ENCODE results near the gene JUNB. TPM values are rescaled to one million over a fixed set of nuclear protein-coding genes. Genes with fewer than 3 reads are reported as not detected.

JUNB gene
- polyA plus RNA-seq (2012; ENCODE audit: missing spikeins): 11.9 TPM

GRCh38 chr19:12791345-12792050, at the start of gene JUNB:
JUNB (plus strand) TSS chr19:12791486; CDS start chr19:12791772, 286 bp downstream.
- TF ChIP-seq POLR2AphosphoS5 (IDR thresholded peaks at IDR 0.05; ENCODE audit: low read depth, low read length) (peak; percentile 100), POLR2A (IDR thresholded peaks at IDR 0.05; ENCODE audit: low read depth, low read length) (peak; percentile 100), TAF1 (IDR thresholded peaks at IDR 0.05; ENCODE audit: borderline replicate concordance, low read depth, low read length) (peak; percentile 98)
- FAIRE-seq: peak; percentile 89
- peak; percentile 82 for DNase-seq (ENCODE audit: insufficient read length)

DNA sequence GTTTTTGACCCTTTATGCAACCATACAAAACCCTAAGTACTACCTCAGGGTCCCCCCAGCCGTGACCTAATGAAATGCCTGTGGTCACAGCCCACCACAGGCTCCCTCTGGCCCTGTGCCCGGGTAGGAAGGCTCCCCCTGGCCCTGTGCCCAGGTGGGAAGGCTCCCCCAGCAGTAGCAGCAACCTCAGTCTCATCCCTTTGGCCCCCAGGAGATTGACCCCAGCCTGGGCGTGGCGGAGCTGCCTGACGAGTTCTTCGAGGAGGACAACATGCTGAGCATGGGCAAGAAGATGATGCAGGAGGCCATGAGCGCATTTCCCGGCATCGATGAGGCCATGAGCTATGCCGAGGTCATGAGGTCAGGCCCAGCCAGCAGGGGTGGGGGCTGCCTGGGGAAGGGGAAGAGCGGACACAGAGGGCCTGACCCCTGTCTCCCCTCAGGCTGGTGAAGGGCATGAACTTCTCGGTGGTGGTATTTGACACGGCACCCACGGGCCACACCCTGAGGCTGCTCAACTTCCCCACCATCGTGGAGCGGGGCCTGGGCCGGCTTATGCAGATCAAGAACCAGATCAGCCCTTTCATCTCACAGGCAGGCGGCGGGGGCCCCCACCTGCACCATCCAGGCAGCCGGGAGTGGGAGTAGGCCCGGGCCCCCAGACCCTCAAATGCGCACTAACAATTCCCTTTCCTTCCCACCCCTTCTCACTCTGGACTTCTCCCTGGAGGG, 46.0 kb upstream of the JUNB start:
- FAIRE-seq (no peak), DNase-seq (ENCODE audit: insufficient read length) (no peak)
- TF ChIP-seq POLR2AphosphoS5 (IDR thresholded peaks at IDR 0.05; ENCODE audit: low read depth, low read length) (no peak), TAF1 (IDR thresholded peaks at IDR 0.05; ENCODE audit: borderline replicate concordance, low read depth, low read length) (no peak), POLR2A (IDR thresholded peaks at IDR 0.05; ENCODE audit: low read depth, low read length) (no peak)

- FAIRE-seq (no peak), DNase-seq (ENCODE audit: insufficient read length) (no peak)
- TF ChIP-seq TAF1 (IDR thresholded peaks at IDR 0.05; ENCODE audit: borderline replicate concordance, low read depth, low read length) (no peak), POLR2A (IDR thresholded peaks at IDR 0.05; ENCODE audit: low read depth, low read length) (no peak), POLR2AphosphoS5 (IDR thresholded peaks at IDR 0.05; ENCODE audit: low read depth, low read length) (no peak)
Observed at GRCh38 chr19:12748489-12748888, 42.8 kb upstream of the JUNB start.

DNA sequence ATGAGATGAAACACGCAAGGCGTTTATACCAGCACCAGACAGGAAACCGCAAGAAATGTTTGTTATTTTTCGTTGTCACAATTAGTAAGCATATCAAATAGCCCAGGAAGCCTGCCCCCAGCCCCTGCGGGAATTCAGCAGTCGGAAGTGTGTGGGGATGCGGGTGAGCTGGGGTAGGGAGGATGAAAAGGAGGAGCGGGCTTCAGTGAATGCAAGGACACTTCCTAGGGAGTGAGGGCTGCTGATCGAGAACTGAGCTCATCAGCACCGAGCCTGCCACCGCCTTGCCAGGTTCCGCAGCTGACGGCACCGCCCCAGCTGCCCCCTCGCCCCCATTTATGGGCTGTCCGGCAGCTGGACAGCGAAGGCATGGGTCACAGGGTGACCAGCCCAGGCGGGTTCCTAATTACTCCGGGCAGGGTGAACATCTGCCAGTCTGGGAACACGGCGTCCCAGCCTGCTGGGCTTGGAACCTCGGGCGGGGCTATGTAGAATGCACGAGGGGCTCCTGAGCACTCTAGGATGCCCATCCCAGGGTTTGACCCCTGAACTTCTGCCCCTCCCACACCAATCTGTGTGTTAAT, 41.3 kb upstream of the JUNB start:
- no peak for FAIRE-seq
- no peak for TF ChIP-seq TAF1 (IDR thresholded peaks at IDR 0.05; ENCODE audit: borderline replicate concordance, low read depth, low read length)
- TF ChIP-seq POLR2AphosphoS5 (IDR thresholded peaks at IDR 0.05; ENCODE audit: low read depth, low read length): no peak
- no peak for TF ChIP-seq POLR2A (IDR thresholded peaks at IDR 0.05; ENCODE audit: low read depth, low read length)
- DNase-seq (ENCODE audit: insufficient read length): no peak

- TF ChIP-seq POLR2AphosphoS5 (IDR thresholded peaks at IDR 0.05; ENCODE audit: low read depth, low read length) (no peak), POLR2A (IDR thresholded peaks at IDR 0.05; ENCODE audit: low read depth, low read length) (no peak), TAF1 (IDR thresholded peaks at IDR 0.05; ENCODE audit: borderline replicate concordance, low read depth, low read length) (no peak)
- DNase-seq (ENCODE audit: insufficient read length) (no peak), FAIRE-seq (no peak)
Observed at GRCh38 chr19:12750851-12751250, 40.4 kb upstream of the JUNB start.

DNA sequence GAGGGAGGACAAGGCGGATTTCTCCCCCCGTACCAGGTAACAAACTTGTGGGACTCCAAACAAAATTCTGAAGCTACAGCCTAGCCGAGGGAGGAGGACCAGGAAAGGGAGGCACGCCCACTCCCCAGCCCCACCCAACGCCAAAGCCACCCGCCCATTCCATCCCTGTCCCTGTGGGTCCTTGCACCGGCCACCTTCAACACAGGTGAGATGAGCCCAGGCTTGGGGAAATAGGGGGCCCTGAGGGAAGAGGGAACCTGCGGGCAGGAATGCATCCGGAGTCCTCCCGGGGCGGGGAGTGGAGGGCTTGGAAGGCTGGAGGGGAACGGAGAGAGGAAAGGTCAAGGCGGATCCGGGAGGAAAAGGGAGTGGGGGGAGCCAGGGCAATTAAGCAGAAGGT, 39.7 kb upstream of the JUNB start, which contains the start of gene BEST2:
Gene BEST2 (plus strand): TSS at position 157 of the 400 bp plus-strand sequence. CDS start 802 bp downstream, outside the sequence.
- no peak for TF ChIP-seq POLR2A (IDR thresholded peaks at IDR 0.05; ENCODE audit: low read depth, low read length)
- TF ChIP-seq TAF1 (IDR thresholded peaks at IDR 0.05; ENCODE audit: borderline replicate concordance, low read depth, low read length): no peak
- no peak for TF ChIP-seq POLR2AphosphoS5 (IDR thresholded peaks at IDR 0.05; ENCODE audit: low read depth, low read length)
- no peak for DNase-seq (ENCODE audit: insufficient read length)
- no peak for FAIRE-seq

- no peak for DNase-seq (ENCODE audit: insufficient read length)
- TF ChIP-seq POLR2A (IDR thresholded peaks at IDR 0.05; ENCODE audit: low read depth, low read length) (no peak), POLR2AphosphoS5 (IDR thresholded peaks at IDR 0.05; ENCODE audit: low read depth, low read length) (no peak), TAF1 (IDR thresholded peaks at IDR 0.05; ENCODE audit: borderline replicate concordance, low read depth, low read length) (no peak)
- FAIRE-seq: no peak
Observed at GRCh38 chr19:12752056-12752781, 39.1 kb upstream of the JUNB start.

GRCh38 chr19:12754465-12755196, 36.7 kb upstream of the JUNB start:
- TF ChIP-seq POLR2A (IDR thresholded peaks at IDR 0.05; ENCODE audit: low read depth, low read length) (no peak), POLR2AphosphoS5 (IDR thresholded peaks at IDR 0.05; ENCODE audit: low read depth, low read length) (no peak)
- no peak for FAIRE-seq
- DNase-seq (ENCODE audit: insufficient read length): no peak

DNA sequence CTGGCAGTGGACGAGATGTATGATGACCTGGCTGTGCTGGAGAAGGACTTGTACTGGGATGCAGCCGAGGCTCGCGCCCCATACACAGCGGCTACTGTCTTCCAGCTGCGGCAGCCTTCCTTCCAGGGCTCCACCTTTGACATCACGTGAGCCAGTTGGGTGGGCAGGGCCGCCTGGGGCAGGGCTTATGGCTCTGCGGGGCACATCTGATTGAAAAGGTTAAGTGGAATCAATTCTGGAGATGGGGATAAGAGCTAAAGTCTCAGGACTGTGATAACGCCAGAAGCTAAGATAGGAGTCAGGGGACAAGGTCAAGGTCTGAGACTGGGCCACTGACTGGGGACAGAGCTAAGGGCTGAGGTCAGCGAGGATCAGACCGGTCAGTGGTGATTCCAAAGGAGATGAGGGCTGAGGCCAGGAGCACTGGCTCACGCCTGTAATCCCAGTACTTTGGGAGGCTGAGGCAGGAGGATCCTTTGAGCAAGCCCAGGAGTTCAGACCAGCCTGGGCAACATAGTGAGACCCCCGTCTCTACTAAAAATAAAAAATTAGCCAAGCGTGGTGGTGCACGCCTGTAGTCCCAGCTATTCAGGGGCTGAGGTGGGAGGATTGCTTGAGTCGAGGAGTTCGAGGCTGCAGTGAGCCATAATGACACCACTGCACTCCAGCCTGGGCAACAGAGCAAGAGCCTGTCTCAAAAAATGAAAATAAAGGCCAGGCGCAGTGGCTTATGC, 35.0 kb upstream of the JUNB start:
- TF ChIP-seq POLR2A (IDR thresholded peaks at IDR 0.05; ENCODE audit: low read depth, low read length) (no peak), TAF1 (IDR thresholded peaks at IDR 0.05; ENCODE audit: borderline replicate concordance, low read depth, low read length) (no peak), POLR2AphosphoS5 (IDR thresholded peaks at IDR 0.05; ENCODE audit: low read depth, low read length) (no peak)
- no peak for FAIRE-seq
- no peak for DNase-seq (ENCODE audit: insufficient read length)
